ENCODE data around the gene AIM2.

GRCh38 chr1:159120317-159120716 lies 43.8 kb upstream of the AIM2 start:
- TF ChIP-seq POLR2A (IDR thresholded peaks at IDR 0.05; ENCODE audit: low read depth, low read length) (no peak), CTCF (conservative IDR thresholded peaks at IDR 0.05; ENCODE audit: low read depth, low read length) (no peak), CHD1 (IDR thresholded peaks at IDR 0.05; ENCODE audit: low read depth, low read length) (no peak), CEBPB (IDR thresholded peaks at IDR 0.05; ENCODE audit: low read depth, low read length) (no peak), BHLHE40 (IDR thresholded peaks at IDR 0.05; ENCODE audit: low read depth, low read length) (no peak), RFX5 (IDR thresholded peaks at IDR 0.05; ENCODE audit: low read depth, low read length) (no peak), MAZ (IDR thresholded peaks at IDR 0.05; ENCODE audit: borderline replicate concordance, low read depth, low read length) (no peak), NFE2L2 (IDR thresholded peaks at IDR 0.05; ENCODE audit: low read depth, low read length) (no peak), FOS (IDR thresholded peaks at IDR 0.05; ENCODE audit: low read depth, low read length) (no peak), SMC3 (IDR thresholded peaks at IDR 0.05; ENCODE audit: low read depth, low read length) (no peak), RCOR1 (IDR thresholded peaks at IDR 0.05; ENCODE audit: insufficient replicate concordance, low read length) (no peak), RAD21 (IDR thresholded peaks at IDR 0.05; ENCODE audit: low read length) (no peak)

Data from IMR-90 (cell line).